ENCODE measurements around the gene SH3RF1.

DNA sequence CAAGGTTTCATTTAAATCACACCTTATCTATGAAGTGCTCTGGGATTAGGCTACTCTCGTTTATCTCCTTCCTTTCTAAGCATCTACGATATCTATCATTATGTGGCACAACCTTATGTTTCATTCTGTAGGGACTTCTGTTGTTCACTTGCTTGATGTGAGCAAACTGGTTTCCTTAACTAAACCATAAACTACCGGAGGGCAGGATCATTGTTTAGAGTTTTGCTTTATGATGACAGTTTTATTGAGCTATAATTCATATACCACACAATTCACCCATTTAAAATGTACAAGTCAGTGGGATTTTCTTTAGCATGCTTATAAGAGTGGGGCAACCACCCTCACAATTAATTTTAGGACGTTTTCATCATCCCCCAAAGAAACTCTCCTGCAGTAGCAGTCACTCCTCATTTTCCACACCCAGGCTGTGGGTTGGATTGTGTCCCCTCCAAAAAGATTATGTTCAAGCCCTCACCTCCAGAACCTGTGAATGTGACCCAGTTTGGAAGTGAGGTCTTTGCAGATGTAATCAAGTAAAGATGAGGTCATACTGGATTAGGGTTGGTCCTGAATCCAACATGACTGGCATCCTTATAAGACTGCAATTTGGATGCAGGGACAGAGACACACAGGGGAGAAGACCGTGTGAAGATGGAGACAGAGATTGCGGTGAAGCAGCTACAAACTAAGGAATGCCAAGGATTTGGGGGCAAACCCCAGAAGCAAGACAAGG lies 42.1 kb upstream of the SH3RF1 start:
- TF ChIP-seq, protein P1, sequence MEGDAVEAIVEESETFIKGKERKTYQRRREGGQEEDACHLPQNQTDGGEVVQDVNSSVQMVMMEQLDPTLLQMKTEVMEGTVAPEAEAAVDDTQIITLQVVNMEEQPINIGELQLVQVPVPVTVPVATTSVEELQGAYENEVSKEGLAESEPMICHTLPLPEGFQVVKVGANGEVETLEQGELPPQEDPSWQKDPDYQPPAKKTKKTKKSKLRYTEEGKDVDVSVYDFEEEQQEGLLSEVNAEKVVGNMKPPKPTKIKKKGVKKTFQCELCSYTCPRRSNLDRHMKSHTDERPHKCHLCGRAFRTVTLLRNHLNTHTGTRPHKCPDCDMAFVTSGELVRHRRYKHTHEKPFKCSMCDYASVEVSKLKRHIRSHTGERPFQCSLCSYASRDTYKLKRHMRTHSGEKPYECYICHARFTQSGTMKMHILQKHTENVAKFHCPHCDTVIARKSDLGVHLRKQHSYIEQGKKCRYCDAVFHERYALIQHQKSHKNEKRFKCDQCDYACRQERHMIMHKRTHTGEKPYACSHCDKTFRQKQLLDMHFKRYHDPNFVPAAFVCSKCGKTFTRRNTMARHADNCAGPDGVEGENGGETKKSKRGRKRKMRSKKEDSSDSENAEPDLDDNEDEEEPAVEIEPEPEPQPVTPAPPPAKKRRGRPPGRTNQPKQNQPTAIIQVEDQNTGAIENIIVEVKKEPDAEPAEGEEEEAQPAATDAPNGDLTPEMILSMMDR (IDR thresholded peaks at IDR 0.05), result no peak
- no peak for TF ChIP-seq POLR2A (IDR thresholded peaks at IDR 0.05)
